Measurements from ENCODE around the gene SLC8B1.

DNA sequence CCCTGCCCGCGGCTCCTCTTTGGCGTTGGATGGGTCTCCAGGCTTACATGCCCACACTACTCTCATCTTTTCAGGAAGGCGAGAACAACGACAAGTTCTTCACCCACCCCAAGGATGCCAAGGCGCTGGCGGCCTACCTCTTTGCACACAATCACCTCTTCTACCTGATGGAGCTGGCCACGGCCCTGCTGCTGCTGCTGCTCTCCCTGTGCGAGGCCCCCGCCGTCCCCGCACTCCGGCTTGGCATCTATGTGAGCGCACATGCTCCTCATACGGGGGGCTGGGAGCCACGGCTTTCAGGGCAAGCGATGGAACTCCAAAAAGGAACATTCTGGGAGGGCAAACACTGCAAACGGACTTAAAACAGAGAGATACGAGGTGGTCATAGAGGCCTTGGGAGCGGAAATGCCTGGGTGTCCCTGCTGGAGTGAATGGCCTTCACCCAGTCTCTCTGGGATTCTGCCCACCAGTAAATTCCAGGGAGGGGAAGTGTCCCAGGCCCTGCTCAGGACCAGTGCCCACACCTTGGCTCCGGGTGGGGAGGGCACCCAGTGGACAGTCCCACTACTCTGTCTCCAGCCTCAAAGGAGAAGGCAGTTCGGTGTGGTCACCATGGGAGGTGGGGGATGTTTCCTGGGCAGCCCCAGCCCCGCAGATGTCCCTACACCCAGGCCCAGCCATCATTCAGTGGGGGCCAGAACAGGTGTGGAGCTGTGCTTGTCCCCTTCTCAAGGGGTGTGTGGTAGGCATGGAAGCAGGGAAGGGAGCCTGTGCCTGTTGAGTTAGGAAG is 68.6 kb downstream of the SLC8B1 start:
- TF ChIP-seq, protein P1, sequence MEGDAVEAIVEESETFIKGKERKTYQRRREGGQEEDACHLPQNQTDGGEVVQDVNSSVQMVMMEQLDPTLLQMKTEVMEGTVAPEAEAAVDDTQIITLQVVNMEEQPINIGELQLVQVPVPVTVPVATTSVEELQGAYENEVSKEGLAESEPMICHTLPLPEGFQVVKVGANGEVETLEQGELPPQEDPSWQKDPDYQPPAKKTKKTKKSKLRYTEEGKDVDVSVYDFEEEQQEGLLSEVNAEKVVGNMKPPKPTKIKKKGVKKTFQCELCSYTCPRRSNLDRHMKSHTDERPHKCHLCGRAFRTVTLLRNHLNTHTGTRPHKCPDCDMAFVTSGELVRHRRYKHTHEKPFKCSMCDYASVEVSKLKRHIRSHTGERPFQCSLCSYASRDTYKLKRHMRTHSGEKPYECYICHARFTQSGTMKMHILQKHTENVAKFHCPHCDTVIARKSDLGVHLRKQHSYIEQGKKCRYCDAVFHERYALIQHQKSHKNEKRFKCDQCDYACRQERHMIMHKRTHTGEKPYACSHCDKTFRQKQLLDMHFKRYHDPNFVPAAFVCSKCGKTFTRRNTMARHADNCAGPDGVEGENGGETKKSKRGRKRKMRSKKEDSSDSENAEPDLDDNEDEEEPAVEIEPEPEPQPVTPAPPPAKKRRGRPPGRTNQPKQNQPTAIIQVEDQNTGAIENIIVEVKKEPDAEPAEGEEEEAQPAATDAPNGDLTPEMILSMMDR (IDR thresholded peaks at IDR 0.05), result no peak
- TF ChIP-seq POLR2A (IDR thresholded peaks at IDR 0.05), result no peak
